ENCODE results near the gene ZNF558. TPM values are rescaled to one million over a fixed set of nuclear protein-coding genes. Genes with fewer than 3 reads are reported as not detected.
A peak's percentile ranks its signal among the peaks of the same experiment; 100 is the strongest.

Gene ZNF558
- total RNA-seq = 10 to 100 TPM; 14.5 to 16.8 TPM

- peaks cover 0 to 16% of the 10 kb centered on the region in 2 donors for H3K4me1 ChIP-seq
- TF ChIP-seq CTCF (IDR thresholded peaks at IDR 0.05) = peak; percentile 26 to 64
Measured at GRCh38 chr19:8832132-8833021, at the start of gene ZNF558, which contains the start of gene MBD3L1. Gene ZNF558, minus strand, starts transcription at chr19:8832304. Its CDS starts 9,645 bp downstream, at chr19:8822659. Gene MBD3L1, plus strand, starts transcription at chr19:8832377. Its CDS starts 10,302 bp downstream, at chr19:8842679.

GRCh38 chr19:8881512-8881911 is 49.4 kb upstream of the ZNF558 start:
- Histone ChIP-seq H3K4me1 (no peaks in the 10 kb centered on the region), H3K4me3 (no peak overlapping the region), H3K36me3 (no peaks in the 10 kb centered on the region), H3K9me3 (peaks cover 0 to 12% of the 10 kb centered on the region in 2 donors), H3K27me3 (no peaks in the 10 kb centered on the region), H3K27ac (no peak overlapping the region)
- no peak for DNase-seq (ENCODE audit: low spot score)
- TF ChIP-seq CTCF (IDR thresholded peaks at IDR 0.05) = no peak

More at GRCh38 chr19:8832132-8833021, at the start of gene ZNF558, which contains the start of gene MBD3L1:
- no peaks in the 10 kb centered on the region for H3K9me3 ChIP-seq
- peak within 1 kb of the TSS; percentile 73 to 93 for H3K4me3 ChIP-seq
- peak within 1 kb of the TSS; percentile 91 to 94 for H3K27ac ChIP-seq
- peaks cover 10% of the 10 kb centered on the region for H3K36me3 ChIP-seq
- DNase-seq (ENCODE audit: low spot score) = peak; percentile 99
- H3K27me3 ChIP-seq = no peaks in the 10 kb centered on the region

- no peaks in the 10 kb centered on the region for H3K4me1 ChIP-seq
- H3K4me3 ChIP-seq = no peak overlapping the region
- no peak for DNase-seq (ENCODE audit: low spot score)
- TF ChIP-seq CTCF (IDR thresholded peaks at IDR 0.05) = no peak
- no peaks in the 10 kb centered on the region for H3K36me3 ChIP-seq
- H3K27me3 ChIP-seq = no peaks in the 10 kb centered on the region
- H3K9me3 ChIP-seq = peaks cover 0 to 12% of the 10 kb centered on the region in 2 donors
- H3K27ac ChIP-seq = no peak overlapping the region
Measured at GRCh38 chr19:8880868-8881488, 48.9 kb upstream of the ZNF558 start.

- Histone ChIP-seq H3K4me3 (no peak overlapping the region), H3K36me3 (no peaks in the 10 kb centered on the region), H3K4me1 (no peaks in the 10 kb centered on the region), H3K9me3 (peaks cover 0 to 12% of the 10 kb centered on the region in 2 donors), H3K27ac (no peak overlapping the region), H3K27me3 (no peaks in the 10 kb centered on the region)
- TF ChIP-seq CTCF (IDR thresholded peaks at IDR 0.05) = no peak
- DNase-seq (ENCODE audit: low spot score) = no peak
Measured at GRCh38 chr19:8877854-8878705, 46.0 kb upstream of the ZNF558 start.

GRCh38 chr19:8866344-8866743 is 34.2 kb upstream of the ZNF558 start:
- Histone ChIP-seq H3K4me1 (no peaks in the 10 kb centered on the region), H3K9me3 (no peaks in the 10 kb centered on the region), H3K36me3 (no peaks in the 10 kb centered on the region), H3K4me3 (no peak overlapping the region), H3K27me3 (no peaks in the 10 kb centered on the region), H3K27ac (no peak overlapping the region)
- no peak for DNase-seq (ENCODE audit: low spot score)
- TF ChIP-seq CTCF (IDR thresholded peaks at IDR 0.05) = no peak
